ENCODE measurements around the gene DLX6.

DNA sequence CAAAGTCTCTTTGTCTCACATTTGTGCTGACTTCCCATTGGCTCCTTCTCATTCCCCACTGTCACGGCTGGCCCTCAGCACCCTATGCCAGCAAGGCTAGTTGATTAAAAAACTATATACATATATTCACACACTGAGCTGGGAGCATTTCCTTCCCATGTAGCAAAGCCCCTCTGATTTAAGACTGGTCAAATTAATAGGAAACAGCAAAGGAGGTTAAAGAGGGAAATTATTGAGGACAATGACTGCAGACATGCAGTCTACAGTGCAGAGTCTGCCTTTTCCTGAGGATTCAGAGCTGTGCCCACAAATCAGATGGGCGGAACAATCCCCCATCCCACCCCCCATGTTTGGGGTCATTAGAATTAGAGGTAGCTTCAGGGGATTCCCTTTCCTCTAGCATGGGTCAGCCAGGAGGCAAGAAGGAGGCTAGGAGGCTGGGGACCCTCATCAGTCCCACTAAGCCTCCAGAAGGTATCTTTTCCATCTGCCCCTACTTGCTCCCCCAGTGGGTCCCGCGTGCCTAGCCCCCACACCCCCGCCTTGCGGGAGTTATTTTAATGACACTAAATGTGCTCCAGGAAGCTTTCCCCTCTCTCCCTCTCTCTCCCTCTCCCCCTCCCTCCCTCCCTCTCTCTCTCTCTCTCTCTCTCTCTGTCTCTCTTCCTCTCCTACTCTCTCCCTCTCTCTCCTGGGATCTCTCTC is 9.8 kb upstream of the DLX6 start:
- TF ChIP-seq, protein P1, sequence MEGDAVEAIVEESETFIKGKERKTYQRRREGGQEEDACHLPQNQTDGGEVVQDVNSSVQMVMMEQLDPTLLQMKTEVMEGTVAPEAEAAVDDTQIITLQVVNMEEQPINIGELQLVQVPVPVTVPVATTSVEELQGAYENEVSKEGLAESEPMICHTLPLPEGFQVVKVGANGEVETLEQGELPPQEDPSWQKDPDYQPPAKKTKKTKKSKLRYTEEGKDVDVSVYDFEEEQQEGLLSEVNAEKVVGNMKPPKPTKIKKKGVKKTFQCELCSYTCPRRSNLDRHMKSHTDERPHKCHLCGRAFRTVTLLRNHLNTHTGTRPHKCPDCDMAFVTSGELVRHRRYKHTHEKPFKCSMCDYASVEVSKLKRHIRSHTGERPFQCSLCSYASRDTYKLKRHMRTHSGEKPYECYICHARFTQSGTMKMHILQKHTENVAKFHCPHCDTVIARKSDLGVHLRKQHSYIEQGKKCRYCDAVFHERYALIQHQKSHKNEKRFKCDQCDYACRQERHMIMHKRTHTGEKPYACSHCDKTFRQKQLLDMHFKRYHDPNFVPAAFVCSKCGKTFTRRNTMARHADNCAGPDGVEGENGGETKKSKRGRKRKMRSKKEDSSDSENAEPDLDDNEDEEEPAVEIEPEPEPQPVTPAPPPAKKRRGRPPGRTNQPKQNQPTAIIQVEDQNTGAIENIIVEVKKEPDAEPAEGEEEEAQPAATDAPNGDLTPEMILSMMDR (IDR thresholded peaks at IDR 0.05) = no peak
- TF ChIP-seq POLR2A (IDR thresholded peaks at IDR 0.05) = no peak
